K562 (cell line): ENCODE results near the gene NCF2. TPM values are rescaled to one million over a fixed set of nuclear protein-coding genes. Genes with fewer than 3 reads are reported as not detected.

Source experiments
- ATAC-seq: fragments of 200-7000 bp; cut with Tn5 transposase; 3 replicates; pipeline ENCODE4 v1.9.1; 2020; ENCODE audit warnings: moderate library complexity
- BruUV-seq: library from RNA; stranded (reverse); fragments of 400-500 nt; replicated peaks from 2 replicates; lab custom pipeline; 2021; lab: Mats Ljungman, UMichigan
- CTCF ChIA-PET: fragments of 300-600 bp; formaldehyde crosslinking; extraction: SDS; loops from one replicate; lab custom pipeline; 2021; ENCODE audit warnings: low intra/inter-chr PET ratio; lab: Yijun Ruan, JAX
- POLR2A ChIA-PET: fragments of 300-600, 350-650 bp; sonication (Branson Sonifier 250); formaldehyde crosslinking; extraction: SDS; loops from one replicate; lab custom pipeline; 2021; ENCODE audit warnings: antibody characterized with exemption, inconsistent platforms; lab: Yijun Ruan, JAX
- DNase-seq, 4 experiments: peaks; one replicate each; pipeline versions ENCODE4 v3.0.0 to v3.0.0-alpha.2; 2011 to 2018; ENCODE audit warnings: low spot score in 3 of 4, mixed read lengths in 3 of 4; ENCODE audit errors: extremely low read depth in 1 of 4
- FAIRE-seq: peaks from 2 replicates; lab custom pipeline; 2011; peaks lifted over from hg19 to GRCh38; lab: Jason Lieb, UNC
- H2AFZ ChIP-seq: 2 replicates; pipeline ENCODE4 v1.6.0; 2011; ENCODE audit warnings: low read depth, low read length, control low read depth, inconsistent platforms
- H3K27ac ChIP-seq: fragments of 200-600 bp; 3 replicates; pipeline ENCODE4 v1.8.0; 2011; ENCODE audit warnings: low read depth, mild to moderate bottlenecking, control low read depth, inconsistent platforms, low read length, moderate library complexity, mixed read lengths; ENCODE audit errors: extremely low read depth
- H3K27me3 ChIP-seq, 2 experiments: fragments of 300-600 bp in 1 of 2; 2 replicates in 1 of 2; 3 replicates in 1 of 2; pipeline versions ENCODE4 v1.6.0 to v1.8.0; 2011; ENCODE audit warnings: inconsistent platforms in 2 of 2, low read length in 2 of 2, mild to moderate bottlenecking in 1 of 2, mixed read lengths in 1 of 2, moderate library complexity in 1 of 2; ENCODE audit not compliant: control insufficient read depth in 2 of 2, insufficient read depth in 2 of 2
- H3K36me3 ChIP-seq: fragments of 300-600 bp; 3 replicates; pipeline ENCODE4 v1.8.0; 2011; ENCODE audit warnings: mild to moderate bottlenecking, low read length, inconsistent platforms; ENCODE audit not compliant: control insufficient read depth, insufficient read depth
- H3K4me1 ChIP-seq, 2 experiments: fragments of 200-600 bp in 1 of 2; replicated peaks in 1 of 2; 2 replicates in 1 of 2; 3 replicates in 1 of 2; pipeline versions ENCODE4 v1.5.1 to v1.8.0; 2011; ENCODE audit warnings: inconsistent platforms in 2 of 2, low read length in 2 of 2, mild to moderate bottlenecking in 1 of 2, mixed read lengths in 1 of 2, moderate library complexity in 1 of 2; ENCODE audit not compliant: control insufficient read depth in 2 of 2, insufficient read depth in 2 of 2
- H3K4me2 ChIP-seq: 2 replicates; pipeline ENCODE4 v1.6.1; 2011; ENCODE audit warnings: low read length, control low read depth, inconsistent platforms, mixed read lengths; ENCODE audit not compliant: insufficient read depth
- H3K4me3 ChIP-seq: fragments of 200-600 bp; sonication (generic), shearing (Covaris generic); 2 replicates; pipeline ENCODE4 v1.5.1; 2016; ENCODE audit warnings: control low read depth, inconsistent platforms
- H3K79me2 ChIP-seq: fragments of 200-600 bp; 3 replicates; pipeline ENCODE4 v1.8.0; 2011; ENCODE audit warnings: low read length, inconsistent platforms; ENCODE audit not compliant: control insufficient read depth, insufficient read depth
- H3K9ac ChIP-seq, 2 experiments: 2 replicates each; pipeline versions ENCODE4 v1.6.0 to v1.6.1; 2011; ENCODE audit warnings: low read depth in 2 of 2, low read length in 2 of 2, control low read depth in 1 of 2, inconsistent platforms in 1 of 2, mild to moderate bottlenecking in 1 of 2, mixed read lengths in 1 of 2; ENCODE audit not compliant: insufficient read depth in 1 of 2
- H3K9me1 ChIP-seq: one replicate; pipeline ENCODE4 v1.6.0; 2011; ENCODE audit warnings: inconsistent platforms, mild to moderate bottlenecking, low read length, moderate library complexity; ENCODE audit not compliant: control insufficient read depth, insufficient read depth
- H3K9me3 ChIP-seq: replicated peaks from 2 replicates; pipeline ENCODE4 v1.5.1; 2011; ENCODE audit warnings: low read depth, low read length, inconsistent platforms; ENCODE audit not compliant: control insufficient read depth, insufficient read depth
- H4K20me1 ChIP-seq: replicated peaks from 2 replicates; pipeline ENCODE4 v1.6.1; 2011; ENCODE audit warnings: low read length, inconsistent platforms, mixed read lengths; ENCODE audit not compliant: control insufficient read depth, insufficient read depth
- CBFA2T3 ChIP-seq: fragments of 450-650 bp; IDR thresholded peaks from 2 replicates; pipeline ENCODE4 v1.6.1; 2017
- CBFB ChIP-seq: sonication (generic); formaldehyde crosslinking; IDR thresholded peaks from 2 replicates; pipeline ENCODE4 v1.4.0; 2020; ENCODE audit warnings: mild to moderate bottlenecking, missing genetic modification reagents
- CREM ChIP-seq: IDR thresholded peaks from 2 replicates; pipeline ENCODE4 v1.6.1; 2014; ENCODE audit warnings: antibody characterized with exemption, low read depth
- FOSL1 ChIP-seq: fragments of 200-800 bp; sonication (Bioruptor generic); conservative IDR thresholded peaks from 2 replicates; pipeline ENCODE4 v1.6.1; 2016; ENCODE audit warnings: missing genetic modification characterization, missing compliant biosample characterization
- GTF2E2 ChIP-seq: fragments of 200-800 bp; sonication (Bioruptor generic); IDR thresholded peaks from 2 replicates; pipeline ENCODE4 v1.6.1; 2016; ENCODE audit warnings: missing genetic modification characterization, missing compliant biosample characterization
- GTF2F1 ChIP-seq: IDR thresholded peaks from 2 replicates; pipeline ENCODE4 v1.6.1; 2011; ENCODE audit warnings: low read depth, low read length, improper control_type of control experiment
- HNRNPK ChIP-seq: fragments of 200-400 bp; formaldehyde crosslinking; IDR thresholded peaks from one replicate; pipeline ENCODE4 v1.6.1; 2018; ENCODE audit warnings: mild to moderate bottlenecking, low read depth, low read length; ENCODE audit not compliant: poor library complexity, severe bottlenecking
- HOMEZ ChIP-seq: fragments of 250-450 bp; sonication (Bioruptor Pico); IDR thresholded peaks from 2 replicates; pipeline ENCODE4 v1.4.0; 2020; ENCODE audit warnings: mild to moderate bottlenecking, moderate library complexity
- MCM7 ChIP-seq, 2 experiments: fragments of 450-650 bp; IDR thresholded peaks; 2 replicates each; pipeline ENCODE4 v1.6.1; 2016 to 2018
- MIER1 ChIP-seq: fragments of 450-650 bp; IDR thresholded peaks from 2 replicates; pipeline ENCODE4 v1.6.1; 2016; ENCODE audit warnings: antibody characterized with exemption, mild to moderate bottlenecking, low read depth
- NR1H2 ChIP-seq: sonication (generic); formaldehyde crosslinking; IDR thresholded peaks from 2 replicates; pipeline ENCODE4 v1.4.0; 2020; ENCODE audit warnings: mild to moderate bottlenecking, missing genetic modification reagents
- PRMT5 ChIP-seq: sonication (generic); formaldehyde crosslinking; IDR thresholded peaks from 2 replicates; pipeline ENCODE4 v1.5.0; 2020; ENCODE audit warnings: missing genetic modification reagents
- SMAD1 ChIP-seq: fragments of 150-350 bp; IDR thresholded peaks from 2 replicates; pipeline ENCODE4 v1.6.1; 2014; ENCODE audit warnings: low read length, low read depth; ENCODE audit not compliant: partially characterized antibody
- ZBED1 ChIP-seq: IDR thresholded peaks from 2 replicates; pipeline ENCODE4 v1.6.1; 2014
- ZNF41 ChIP-seq: fragments of 250-450 bp; sonication (Bioruptor Pico); conservative IDR thresholded peaks from 2 replicates; pipeline ENCODE4 v1.4.0; 2020; ENCODE audit warnings: mild to moderate bottlenecking
- ZNF431 ChIP-seq: sonication (generic); formaldehyde crosslinking; IDR thresholded peaks from 2 replicates; pipeline ENCODE4 v1.8.0; 2022; ENCODE audit warnings: mild to moderate bottlenecking, missing genetic modification reagents
- ZNF449 ChIP-seq: fragments of 250-450 bp; sonication (Bioruptor Pico); IDR thresholded peaks from 2 replicates; pipeline ENCODE4 v1.8.0; 2022; ENCODE audit warnings: moderate library complexity, mild to moderate bottlenecking, inconsistent platforms
- ZNF584 ChIP-seq: fragments of 200-800 bp; sonication (Bioruptor generic); IDR thresholded peaks from 2 replicates; pipeline ENCODE4 v1.6.1; 2016; ENCODE audit warnings: low read depth, mild to moderate bottlenecking, missing genetic modification characterization, missing compliant biosample characterization
- ZNF668 ChIP-seq: fragments of 250-450 bp; sonication (Bioruptor Pico); IDR thresholded peaks from 2 replicates; pipeline ENCODE4 v1.8.0; 2022; ENCODE audit warnings: mild to moderate bottlenecking, inconsistent platforms
- ZNF766 ChIP-seq: fragments of 200-800 bp; sonication (Bioruptor generic); conservative IDR thresholded peaks from 2 replicates; pipeline ENCODE4 v1.6.1; 2016; ENCODE audit warnings: missing genetic modification characterization, missing compliant biosample characterization
- in situ Hi-C: fragments of 300-500 bp; cut with MboI; formaldehyde crosslinking; loops from 4 replicates; pipeline ENCODE4 v1.15.0; 2018; ENCODE audit warnings: inconsistent platforms, mixed read lengths
- intact Hi-C: fragments of 100-400 bp; cut with micrococcal nuclease; formaldehyde crosslinking; loops from 2 replicates; pipeline ENCODE4 v1.14.2; 2022
- polyA plus RNA-seq, 8 experiments: library from polyadenylated mRNA; depleted of rRNA in 4 of 8; stranded (reverse) in 5 of 8; unstranded in 3 of 8; fragments of >200 nt; fragmentation: Nextera tagmentation in 2 of 8; fragmentation: Illumina TruSeq in 1 of 8; extraction: Ambion mirVana in 2 of 8; extraction: Trizol in 1 of 8; gene quantifications; 2 replicates each; pipeline versions ENCODE4 v1.2.1 to v1.2.3, GENCODE V29; 2011 to 2014; ENCODE audit warnings: inconsistent platforms in 1 of 8, missing spikeins in 1 of 8
- total RNA-seq, 7 experiments: library from RNA; depleted of rRNA in 6 of 7; stranded (reverse); fragments of >200 nt in 6 of 7; fragmentation: Illumina TruSeq in 2 of 7; extraction: Trizol in 2 of 7; gene quantifications; 2 replicates each; pipeline versions ENCODE4 v1.2.1 to v1.2.3, GENCODE V29; 2011 to 2021; ENCODE audit warnings: low replicate concordance in 1 of 7

Gene NCF2
- total and polyA plus RNA-seq, 9 of the 15 experiments (the other 6 are each of a cell fraction or from before 2014, with no cell fraction given): 0.07 to 0.54 (median 0.16) TPM; not detected in 3

- intact Hi-C loops (loop anchor here (10.0 kb wide), 1 partner anchor 664 kb away; no protein-coding TSS in a partner anchor), in situ Hi-C loops (no loop called here)
- no peaks in the 10 kb centered on the region for H4K20me1 ChIP-seq
- ChIA-PET CTCF (no interaction called here), POLR2A (interaction anchor here (0.6 to 1.0 kb wide), 2 partner anchors 13 to 96 kb away, joined by 3 read pairs; no protein-coding TSS in a partner anchor)
- H3K4me2 ChIP-seq: no peak overlapping the region
- no peak overlapping the region for H2AFZ ChIP-seq
- no peaks in the 10 kb centered on the region for H3K27me3 ChIP-seq
- no peak for ATAC-seq
- no peaks in the 10 kb centered on the region for H3K9me1 ChIP-seq
- no peak for TF ChIP-seq ZNF766 (CRISPR knock-in tag)
- TF ChIP-seq HNRNPK: no peak
- TF ChIP-seq CBFA2T3: no peak
- TF ChIP-seq HOMEZ (CRISPR knock-in tag): no peak
- no peak for TF ChIP-seq GTF2F1
- TF ChIP-seq GTF2E2 (tag): no peak
- TF ChIP-seq NR1H2: no peak
- TF ChIP-seq ZNF41 (CRISPR knock-in tag): no peak
- no peak for TF ChIP-seq CBFB
- TF ChIP-seq MIER1: no peak
- TF ChIP-seq ZNF431 (CRISPR knock-in tag): no peak
- no peak for TF ChIP-seq ZNF584 (CRISPR knock-in tag)
- TF ChIP-seq ZNF449: no peak
- no peak for TF ChIP-seq PRMT5 (CRISPR knock-in tag)
- TF ChIP-seq SMAD1: no peak
- no peak for TF ChIP-seq ZNF668
- TF ChIP-seq CREM: no peak
- no peak for TF ChIP-seq MCM7 (IDR thresholded peaks at IDR 0.05)
- TF ChIP-seq FOSL1 (tag): no peak
- no peak for TF ChIP-seq ZBED1
- FAIRE-seq: no peak
- no peaks in the 10 kb centered on the region for H3K9me3 ChIP-seq
- H3K4me3 ChIP-seq: no peak overlapping the region
- peaks cover 19% of the 10 kb centered on the region for H3K79me2 ChIP-seq
- no peak overlapping the region for H3K27ac ChIP-seq
- no TSS peak for BruUV-seq
- no peak overlapping the region for H3K9ac ChIP-seq
- no peaks in the 10 kb centered on the region; a peak in 1 of 5 replicates for H3K4me1 ChIP-seq
- H3K36me3 ChIP-seq: peaks cover 55% of the 10 kb centered on the region
- no peak for DNase-seq
Measured at GRCh38 chr1:183628537-183628936, 38.3 kb upstream of the NCF2 start.
